Osteoblast (primary cell): ENCODE measurements around the gene NIPBL. TPM values are rescaled to one million over a fixed set of nuclear protein-coding genes. Genes with fewer than 3 reads are reported as not detected.
"Not testable (repeated sequence)": the region's sequence is repeated elsewhere in the genome, so short reads cannot be mapped to it uniquely, and the experiment has no call there.

ENCODE experiments used
- DNase-seq: peaks from one replicate; pipeline ENCODE4 v3.0.0; 2011; ENCODE audit warnings: low spot score, mixed read lengths; ENCODE audit not compliant: insufficient read length; ENCODE audit errors: missing footprints
- H2AFZ ChIP-seq: 2 replicates; pipeline ENCODE4 v1.6.0; 2011; ENCODE audit warnings: mild to moderate bottlenecking, low read length
- H3K27ac ChIP-seq: 2 replicates; pipeline ENCODE4 v1.5.1; 2011; ENCODE audit warnings: mild to moderate bottlenecking, low read depth, low read length, moderate library complexity
- H3K27me3 ChIP-seq: 2 replicates; pipeline ENCODE4 v1.6.0; 2012; ENCODE audit warnings: mild to moderate bottlenecking, control low read depth, inconsistent platforms, low read length, moderate library complexity; ENCODE audit not compliant: insufficient read depth
- H3K36me3 ChIP-seq: 2 replicates; pipeline ENCODE4 v1.5.1; 2011; ENCODE audit warnings: mild to moderate bottlenecking, low read length, control low read depth, moderate library complexity; ENCODE audit not compliant: insufficient read depth
- H3K4me1 ChIP-seq: 2 replicates; pipeline ENCODE4 v1.5.1; 2011; ENCODE audit warnings: mild to moderate bottlenecking, low read length, control low read depth, moderate library complexity; ENCODE audit not compliant: insufficient read depth
- H3K4me2 ChIP-seq: 2 replicates; pipeline ENCODE4 v1.6.0; 2011; ENCODE audit warnings: mild to moderate bottlenecking, low read length; ENCODE audit not compliant: insufficient read depth
- H3K4me3 ChIP-seq: fragments of 200-600 bp; sonication (generic); 3 replicates; pipeline ENCODE4 v1.5.1; 2012; ENCODE audit warnings: mild to moderate bottlenecking, low read length, inconsistent platforms; ENCODE audit not compliant: insufficient read depth
- H3K79me2 ChIP-seq: 2 replicates; pipeline ENCODE4 v1.6.0; 2012; ENCODE audit warnings: mild to moderate bottlenecking, low read length, control low read depth, inconsistent platforms; ENCODE audit not compliant: insufficient read depth
- H3K9me3 ChIP-seq: 2 replicates; pipeline ENCODE4 v1.5.1; 2011; ENCODE audit warnings: low read depth, low read length, control low read depth
- H4K20me1 ChIP-seq: 2 replicates; pipeline ENCODE4 v1.6.0; 2012; ENCODE audit warnings: mild to moderate bottlenecking, low read length, control low read depth; ENCODE audit not compliant: insufficient read depth
- CTCF ChIP-seq: IDR thresholded peaks from 2 replicates; pipeline ENCODE4 v1.5.1; 2011; ENCODE audit warnings: mild to moderate bottlenecking, low read depth, low read length, moderate library complexity; ENCODE audit errors: extremely low read depth
- total RNA-seq: library from RNA; depleted of rRNA; stranded (reverse); fragments of >200 nt; gene quantifications from 2 replicates; pipeline ENCODE4 v1.2.3, GENCODE V29; 2012

The NIPBL gene
- total RNA-seq, 1 donor, result 22.8 TPM

GRCh38 chr5:36904677-36905076, 28.1 kb downstream of the NIPBL start:
- Histone ChIP-seq H3K9me3 (no peaks in the 10 kb centered on the region), H3K27me3 (no peaks in the 10 kb centered on the region), H4K20me1 (peaks cover 84% of the 10 kb centered on the region), H3K27ac (no peak overlapping the region), H3K4me1 (peaks cover 3% of the 10 kb centered on the region), H3K4me2 (no peak overlapping the region), H3K36me3 (no peaks in the 10 kb centered on the region), H3K4me3 (no peak overlapping the region), H3K79me2 (peaks cover 99% of the 10 kb centered on the region), H2AFZ (no peak overlapping the region)
- TF ChIP-seq CTCF, result no peak
- no peak for DNase-seq

DNA sequence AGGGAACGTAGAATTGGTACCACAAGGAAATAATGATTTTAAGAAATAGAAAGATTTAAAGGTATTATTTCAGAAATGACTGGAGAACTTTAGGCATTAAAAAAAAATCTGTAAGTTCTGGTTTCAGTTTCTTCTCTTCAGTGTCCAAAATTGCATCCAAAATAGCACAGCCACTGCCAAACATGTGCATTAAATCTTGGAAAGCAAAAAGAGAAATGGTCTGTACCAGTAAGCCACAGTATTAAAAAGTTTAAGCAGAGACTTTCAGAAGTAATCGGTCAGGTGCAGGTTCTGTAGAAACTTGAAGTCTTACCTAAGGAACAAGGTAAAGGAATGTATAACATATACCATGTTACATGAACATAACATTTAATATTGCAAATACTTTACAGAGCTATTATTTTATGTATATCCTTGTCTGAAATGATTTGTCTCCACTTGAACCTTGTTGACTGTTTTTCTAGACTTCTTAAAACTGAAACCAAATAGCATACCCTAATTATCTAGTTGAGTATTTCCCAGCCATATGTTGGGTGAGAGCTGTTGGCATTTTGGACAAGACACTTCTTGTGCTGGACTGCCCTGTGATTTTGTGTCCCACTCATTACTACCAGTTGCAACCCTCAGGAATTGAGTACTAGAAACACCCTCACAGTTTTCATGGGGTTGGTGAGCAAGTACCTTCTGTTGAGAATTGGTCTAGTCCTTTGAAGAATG, 32.1 kb downstream of the NIPBL start:
- DNase-seq, result no peak
- Histone ChIP-seq H3K79me2 (peaks cover 99% of the 10 kb centered on the region), H3K27ac (no peak overlapping the region), H3K4me2 (no peak overlapping the region), H2AFZ (no peak overlapping the region), H3K4me3 (no peak overlapping the region), H3K4me1 (no peaks in the 10 kb centered on the region), H4K20me1 (peaks cover 77% of the 10 kb centered on the region), H3K27me3 (no peaks in the 10 kb centered on the region), H3K9me3 (no peaks in the 10 kb centered on the region), H3K36me3 (no peaks in the 10 kb centered on the region)
- no peak for TF ChIP-seq CTCF

DNA sequence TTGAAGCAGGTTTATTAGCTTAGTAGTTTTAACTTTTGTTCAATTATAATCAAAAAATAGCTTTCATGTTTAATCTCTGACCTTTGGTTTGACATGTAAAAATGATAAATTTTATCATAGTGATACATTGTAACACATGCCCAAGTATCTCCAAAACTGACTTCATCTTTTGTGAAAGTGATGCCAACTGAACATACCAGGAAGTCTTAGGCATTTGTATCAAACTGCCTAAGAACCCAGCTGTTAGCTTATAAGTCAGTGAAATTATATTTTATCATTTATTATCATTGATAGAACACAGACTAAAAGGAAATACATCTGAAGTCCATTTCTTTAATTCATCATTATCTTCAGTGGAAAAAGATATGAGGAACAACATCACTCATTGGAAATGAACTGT, 39.1 kb downstream of the NIPBL start:
- peaks cover 7% of the 10 kb centered on the region for H3K4me1 ChIP-seq
- no peaks in the 10 kb centered on the region for H3K36me3 ChIP-seq
- no peak for DNase-seq
- peaks cover 54% of the 10 kb centered on the region for H4K20me1 ChIP-seq
- H3K4me3 ChIP-seq, result no peak overlapping the region
- H3K79me2 ChIP-seq, result peaks cover 84% of the 10 kb centered on the region
- H3K27me3 ChIP-seq, result no peaks in the 10 kb centered on the region
- H3K4me2 ChIP-seq, result no peak overlapping the region
- no peaks in the 10 kb centered on the region for H3K9me3 ChIP-seq
- no peak overlapping the region for H3K27ac ChIP-seq
- no peak for TF ChIP-seq CTCF
- H2AFZ ChIP-seq, result no peak overlapping the region

- H2AFZ ChIP-seq, H3K27me3 ChIP-seq, H3K4me2 ChIP-seq, H3K36me3 ChIP-seq, H3K4me1 ChIP-seq, H3K27ac ChIP-seq, DNase-seq, H3K4me3 ChIP-seq, H3K9me3 ChIP-seq: not testable (repeated sequence)
- Histone ChIP-seq H3K79me2 (peaks cover 84% of the 10 kb centered on the region), H4K20me1 (peaks cover 55% of the 10 kb centered on the region)
Observed at GRCh38 chr5:36916614-36917013, 40.0 kb downstream of the NIPBL start.

GRCh38 chr5:36917358-36917757, 40.8 kb downstream of the NIPBL start:
- H2AFZ ChIP-seq, H3K36me3 ChIP-seq, H3K27me3 ChIP-seq, H3K4me1 ChIP-seq, H3K4me3 ChIP-seq, H3K27ac ChIP-seq, H3K9me3 ChIP-seq, H3K4me2 ChIP-seq, DNase-seq: not testable (repeated sequence)
- peaks cover 49% of the 10 kb centered on the region for H4K20me1 ChIP-seq
- peaks cover 84% of the 10 kb centered on the region for H3K79me2 ChIP-seq
